Fibroblast of mammary gland (primary cell): ENCODE results near the gene DUSP3.

ENCODE experiments used
- DNase-seq: peaks from one replicate; pipeline ENCODE4 v3.0.0-alpha.2; 2010; ENCODE audit warnings: low read depth
- H3K4me3 ChIP-seq: 2 replicates; pipeline ENCODE4 v1.5.1; 2011; ENCODE audit warnings: low read depth, mild to moderate bottlenecking, low read length, moderate library complexity; ENCODE audit not compliant: control insufficient read depth
- CTCF ChIP-seq: conservative IDR thresholded peaks from 2 replicates; pipeline ENCODE4 v1.5.1; 2011; ENCODE audit warnings: low read depth, low read length, inconsistent platforms; ENCODE audit not compliant: control insufficient read depth, insufficient read depth

Gene DUSP3

GRCh38 chr17:43720311-43721060 is 58.3 kb downstream of the DUSP3 start:
- TF ChIP-seq CTCF = no peak
- peak overlapping the region; percentile 48 for H3K4me3 ChIP-seq
- peak; percentile 48 for DNase-seq

GRCh38 chr17:43719578-43719977 is 59.2 kb downstream of the DUSP3 start:
- H3K4me3 ChIP-seq = no peak overlapping the region
- no peak for DNase-seq
- no peak for TF ChIP-seq CTCF

- H3K4me3 ChIP-seq = no peak overlapping the region
- no peak for TF ChIP-seq CTCF
- no peak for DNase-seq
Measured at GRCh38 chr17:43718544-43718943, 60.2 kb downstream of the DUSP3 start.

DNA sequence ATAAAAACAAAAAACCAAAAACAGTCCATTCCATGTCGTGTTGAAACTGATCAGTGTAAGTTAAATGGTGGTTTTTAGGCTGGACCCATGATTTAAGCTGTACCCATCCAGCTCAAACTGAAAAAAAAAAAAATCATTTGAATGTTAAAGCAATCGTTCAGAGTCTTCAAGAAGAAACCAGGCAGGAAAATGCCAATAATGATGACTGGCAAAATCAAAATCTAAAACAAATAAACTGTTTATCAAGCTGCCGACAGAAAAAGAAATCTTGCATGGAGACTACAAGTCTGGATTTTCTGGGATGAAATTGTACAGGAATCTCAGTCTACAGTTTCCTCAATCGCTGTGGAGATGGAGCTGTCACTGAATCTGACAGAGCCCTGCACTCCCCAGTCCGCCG is 60.9 kb downstream of the DUSP3 start:
- DNase-seq = no peak
- no peak overlapping the region for H3K4me3 ChIP-seq
- TF ChIP-seq CTCF = no peak
